ENCODE measurements around the gene PSMD11. TPM values are rescaled to one million over a fixed set of nuclear protein-coding genes. Genes with fewer than 3 reads are reported as not detected.
A peak's percentile ranks its signal among the peaks of the same experiment; 100 is the strongest.

Gene PSMD11
- total RNA-seq, 1 donor from 2014 or later: 6.3 TPM

GRCh38 chr17:32518646-32519227, 74.4 kb downstream of the PSMD11 start:
- H3K27ac ChIP-seq: peak overlapping the region in 1 of 2 donors; percentile 1
- TF ChIP-seq CTCF (IDR thresholded peaks at IDR 0.05): no peak
- H3K36me3 ChIP-seq: no peaks in the 10 kb centered on the region
- H3K27me3 ChIP-seq: no peaks in the 10 kb centered on the region
- H3K9me3 ChIP-seq: no peaks in the 10 kb centered on the region
- intact Hi-C loops (cut with DNase I): no loop called here
- peaks cover 0 to 15% of the 10 kb centered on the region in 2 donors for H3K4me1 ChIP-seq
- H3K4me3 ChIP-seq: peak overlapping the region; percentile 59 to 60
- DNase-seq (ENCODE audit: low spot score in 2 of 2): no peak

GRCh38 chr17:32519228-32520103, 75.2 kb downstream of the PSMD11 start:
- H3K27ac ChIP-seq: peak overlapping the region in 1 of 2 donors; percentile 1
- H3K9me3 ChIP-seq: no peaks in the 10 kb centered on the region
- intact Hi-C loops (cut with DNase I): no loop called here
- H3K27me3 ChIP-seq: no peaks in the 10 kb centered on the region
- H3K4me1 ChIP-seq: peaks cover 0 to 15% of the 10 kb centered on the region in 2 donors
- peak overlapping the region; percentile 59 to 60 for H3K4me3 ChIP-seq
- no peak for DNase-seq (ENCODE audit: low spot score in 2 of 2)
- no peaks in the 10 kb centered on the region for H3K36me3 ChIP-seq
- TF ChIP-seq CTCF (IDR thresholded peaks at IDR 0.05): no peak

GRCh38 chr17:32520104-32520701, 75.9 kb downstream of the PSMD11 start:
- Histone ChIP-seq H3K4me3 (peak overlapping the region; percentile 59 to 60), H3K27ac (no peak overlapping the region), H3K4me1 (peaks cover 0 to 15% of the 10 kb centered on the region in 2 donors), H3K36me3 (no peaks in the 10 kb centered on the region), H3K27me3 (no peaks in the 10 kb centered on the region), H3K9me3 (no peaks in the 10 kb centered on the region)
- no peak for TF ChIP-seq CTCF (IDR thresholded peaks at IDR 0.05)
- intact Hi-C loops (cut with DNase I): no loop called here
- DNase-seq (ENCODE audit: low spot score in 2 of 2): no peak

GRCh38 chr17:32520737-32521404, 76.6 kb downstream of the PSMD11 start:
- Histone ChIP-seq H3K27me3 (no peaks in the 10 kb centered on the region), H3K9me3 (no peaks in the 10 kb centered on the region), H3K27ac (no peak overlapping the region), H3K4me1 (peaks cover 0 to 15% of the 10 kb centered on the region in 2 donors), H3K36me3 (no peaks in the 10 kb centered on the region), H3K4me3 (no peak overlapping the region)
- TF ChIP-seq CTCF (IDR thresholded peaks at IDR 0.05): no peak
- DNase-seq (ENCODE audit: low spot score in 2 of 2): no peak
- intact Hi-C loops (cut with DNase I): no loop called here

GRCh38 chr17:32523017-32523680, 78.8 kb downstream of the PSMD11 start:
- no peaks in the 10 kb centered on the region for H3K27me3 ChIP-seq
- peaks cover 0 to 15% of the 10 kb centered on the region in 2 donors for H3K4me1 ChIP-seq
- no peak overlapping the region for H3K4me3 ChIP-seq
- no peak for TF ChIP-seq CTCF (IDR thresholded peaks at IDR 0.05)
- H3K9me3 ChIP-seq: no peaks in the 10 kb centered on the region
- intact Hi-C loops (cut with DNase I): no loop called here
- H3K36me3 ChIP-seq: peaks cover 3 to 4% of the 10 kb centered on the region in 2 donors
- H3K27ac ChIP-seq: no peak overlapping the region
- DNase-seq (ENCODE audit: low spot score in 2 of 2): no peak

Data from ascending aorta (tissue), 2 donors.